Panc1 (cell line): ENCODE data around the gene XRCC2. TPM values are rescaled to one million over a fixed set of nuclear protein-coding genes. Genes with fewer than 3 reads are reported as not detected.

Source experiments
- ATAC-seq: fragments of 200-7000 bp; cut with Tn5 transposase; 2 replicates; pipeline ENCODE4 v1.9.1; 2020; ENCODE audit warnings: mild to moderate bottlenecking, moderate library complexity
- BruUV-seq: library from RNA; stranded (reverse); fragments of 400-500 nt; replicated peaks from 2 replicates; lab custom pipeline; 2021; lab: Mats Ljungman, UMichigan
- CTCF ChIA-PET: fragments of 300-600 bp; sonication (Branson Sonifier 250); formaldehyde crosslinking; loops from one replicate; lab custom pipeline; 2022; ENCODE audit warnings: antibody characterized with exemption; lab: Charles Lee
- POLR2A ChIA-PET: fragments of 300-600 bp; sonication (Branson Sonifier 250); formaldehyde crosslinking; loops from one replicate; lab custom pipeline; 2022; ENCODE audit warnings: antibody characterized with exemption; lab: Charles Lee
- DNase-seq: peaks from one replicate; pipeline ENCODE4 v3.0.0-alpha.2; 2010; ENCODE audit warnings: low read depth, low spot score
- H3K27ac ChIP-seq: 2 replicates; pipeline ENCODE4 v1.5.1; 2011; ENCODE audit warnings: mild to moderate bottlenecking, low read length, inconsistent platforms
- H3K27me3 ChIP-seq: fragments of 200-500 bp; sonication (Bioruptor generic); 2 replicates; pipeline ENCODE4 v1.6.0; 2014; ENCODE audit warnings: low read length, inconsistent platforms; ENCODE audit not compliant: control insufficient read depth, insufficient read depth
- H3K36me3 ChIP-seq: fragments of 200-500 bp; sonication (Bioruptor generic); 2 replicates; pipeline ENCODE4 v1.5.1; 2014; ENCODE audit warnings: inconsistent platforms, mild to moderate bottlenecking, low read length, moderate library complexity; ENCODE audit not compliant: control insufficient read depth, insufficient read depth
- H3K4me1 ChIP-seq: 2 replicates; pipeline ENCODE4 v1.5.1; 2011; ENCODE audit warnings: inconsistent platforms, mild to moderate bottlenecking, low read length, moderate library complexity; ENCODE audit not compliant: control insufficient read depth, insufficient read depth
- H3K4me3 ChIP-seq, 2 experiments: 2 replicates each; pipeline ENCODE4 v1.5.1; 2011 to 2012; ENCODE audit warnings: low read depth in 2 of 2, low read length in 2 of 2, mild to moderate bottlenecking in 2 of 2, inconsistent platforms in 1 of 2, moderate library complexity in 1 of 2
- H3K9me3 ChIP-seq: fragments of 200-500 bp; sonication (Bioruptor generic); 2 replicates; pipeline ENCODE4 v1.5.1; 2014; ENCODE audit warnings: low read depth, mild to moderate bottlenecking, inconsistent platforms, low read length, moderate library complexity; ENCODE audit not compliant: control insufficient read depth, insufficient read depth
- POLR2AphosphoS5 ChIP-seq: IDR thresholded peaks from 2 replicates; pipeline ENCODE4 v1.6.1; 2012; ENCODE audit warnings: mild to moderate bottlenecking, low read depth, low read length, moderate library complexity
- SIN3A ChIP-seq: IDR thresholded peaks from 2 replicates; pipeline ENCODE4 v1.6.1; 2012; ENCODE audit warnings: low read depth, mild to moderate bottlenecking, low read length, moderate library complexity, borderline replicate concordance; ENCODE audit not compliant: insufficient read depth
- TCF7L2 ChIP-seq: IDR thresholded peaks from 2 replicates; pipeline ENCODE4 v1.6.1; 2011; ENCODE audit warnings: mild to moderate bottlenecking, low read depth, low read length, inconsistent platforms
- in situ Hi-C: cut with HindIII; loops from 2 replicates; pipeline ENCODE4 v1.10.0; 2016; ENCODE audit warnings: low sequenced_read_pairs, low pct_unique_long_range_greater_than_20kb
- intact Hi-C: fragments of 100-400 bp; cut with micrococcal nuclease; formaldehyde crosslinking; loops from one replicate; pipeline ENCODE4 v1.10.0; 2022; ENCODE audit not compliant: unreplicated experiment
- total RNA-seq: library from RNA; stranded (reverse); gene quantifications from one replicate; pipeline ENCODE4 v1.2.1, GENCODE V29; 2021; ENCODE audit not compliant: unreplicated experiment
- TF ChIP-seq, protein P1 (sequence below): fragments of 450-650 bp; IDR thresholded peaks from 2 replicates; pipeline ENCODE4 v1.5.1; 2017; ENCODE audit warnings: mild to moderate bottlenecking
- TF ChIP-seq, protein P2 (sequence below), 2 experiments: IDR thresholded peaks; 2 replicates each; pipeline ENCODE4 v1.6.1; 2011 to 2012; ENCODE audit warnings: low read depth in 2 of 2, control low read depth in 1 of 2, low read length in 1 of 2, mild to moderate bottlenecking in 1 of 2, moderate library complexity in 1 of 2; ENCODE audit not compliant: insufficient read depth in 1 of 2

Gene XRCC2
- total RNA-seq, 1 experiment from 2014 or later: 10.3 TPM

DNA sequence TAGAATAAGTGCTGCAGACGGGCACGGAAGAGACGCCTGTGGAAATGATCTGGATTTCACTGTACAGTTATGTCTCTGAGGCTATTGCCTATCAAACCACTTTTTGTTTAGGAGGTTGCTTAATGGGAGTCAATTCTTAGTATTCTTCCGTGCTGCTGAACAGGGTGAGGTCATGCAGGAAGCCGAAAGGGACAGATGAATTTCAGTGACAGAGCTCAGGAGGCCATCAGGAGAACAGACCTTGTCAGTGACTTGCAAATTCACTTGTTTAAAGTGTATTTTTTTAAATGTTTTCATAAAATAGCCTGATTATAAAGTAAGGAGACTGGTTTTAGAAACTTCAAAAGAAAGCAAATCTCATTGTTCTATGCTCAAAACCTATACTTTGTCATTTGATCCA is 58.9 kb downstream of the XRCC2 start:
- Histone ChIP-seq H3K9me3 (no peaks in the 10 kb centered on the region), H3K27me3 (no peaks in the 10 kb centered on the region), H3K4me1 (no peaks in the 10 kb centered on the region; the same call in 1 of the 2 replicates), H3K4me3 (no peak overlapping the region), H3K27ac (no peak overlapping the region), H3K36me3 (no peaks in the 10 kb centered on the region)
- ChIA-PET POLR2A (no interaction called here), CTCF (no interaction called here)
- ATAC-seq (no peak), DNase-seq (peak; percentile 12)
- BruUV-seq: no TSS peak
- in situ Hi-C loops (no loop called here), intact Hi-C loops (no loop called here)
- TF ChIP-seq, protein P1, sequence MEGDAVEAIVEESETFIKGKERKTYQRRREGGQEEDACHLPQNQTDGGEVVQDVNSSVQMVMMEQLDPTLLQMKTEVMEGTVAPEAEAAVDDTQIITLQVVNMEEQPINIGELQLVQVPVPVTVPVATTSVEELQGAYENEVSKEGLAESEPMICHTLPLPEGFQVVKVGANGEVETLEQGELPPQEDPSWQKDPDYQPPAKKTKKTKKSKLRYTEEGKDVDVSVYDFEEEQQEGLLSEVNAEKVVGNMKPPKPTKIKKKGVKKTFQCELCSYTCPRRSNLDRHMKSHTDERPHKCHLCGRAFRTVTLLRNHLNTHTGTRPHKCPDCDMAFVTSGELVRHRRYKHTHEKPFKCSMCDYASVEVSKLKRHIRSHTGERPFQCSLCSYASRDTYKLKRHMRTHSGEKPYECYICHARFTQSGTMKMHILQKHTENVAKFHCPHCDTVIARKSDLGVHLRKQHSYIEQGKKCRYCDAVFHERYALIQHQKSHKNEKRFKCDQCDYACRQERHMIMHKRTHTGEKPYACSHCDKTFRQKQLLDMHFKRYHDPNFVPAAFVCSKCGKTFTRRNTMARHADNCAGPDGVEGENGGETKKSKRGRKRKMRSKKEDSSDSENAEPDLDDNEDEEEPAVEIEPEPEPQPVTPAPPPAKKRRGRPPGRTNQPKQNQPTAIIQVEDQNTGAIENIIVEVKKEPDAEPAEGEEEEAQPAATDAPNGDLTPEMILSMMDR: no peak
- TF ChIP-seq SIN3A (no peak), POLR2AphosphoS5 (no peak), TCF7L2 (no peak)
- TF ChIP-seq, protein P2, sequence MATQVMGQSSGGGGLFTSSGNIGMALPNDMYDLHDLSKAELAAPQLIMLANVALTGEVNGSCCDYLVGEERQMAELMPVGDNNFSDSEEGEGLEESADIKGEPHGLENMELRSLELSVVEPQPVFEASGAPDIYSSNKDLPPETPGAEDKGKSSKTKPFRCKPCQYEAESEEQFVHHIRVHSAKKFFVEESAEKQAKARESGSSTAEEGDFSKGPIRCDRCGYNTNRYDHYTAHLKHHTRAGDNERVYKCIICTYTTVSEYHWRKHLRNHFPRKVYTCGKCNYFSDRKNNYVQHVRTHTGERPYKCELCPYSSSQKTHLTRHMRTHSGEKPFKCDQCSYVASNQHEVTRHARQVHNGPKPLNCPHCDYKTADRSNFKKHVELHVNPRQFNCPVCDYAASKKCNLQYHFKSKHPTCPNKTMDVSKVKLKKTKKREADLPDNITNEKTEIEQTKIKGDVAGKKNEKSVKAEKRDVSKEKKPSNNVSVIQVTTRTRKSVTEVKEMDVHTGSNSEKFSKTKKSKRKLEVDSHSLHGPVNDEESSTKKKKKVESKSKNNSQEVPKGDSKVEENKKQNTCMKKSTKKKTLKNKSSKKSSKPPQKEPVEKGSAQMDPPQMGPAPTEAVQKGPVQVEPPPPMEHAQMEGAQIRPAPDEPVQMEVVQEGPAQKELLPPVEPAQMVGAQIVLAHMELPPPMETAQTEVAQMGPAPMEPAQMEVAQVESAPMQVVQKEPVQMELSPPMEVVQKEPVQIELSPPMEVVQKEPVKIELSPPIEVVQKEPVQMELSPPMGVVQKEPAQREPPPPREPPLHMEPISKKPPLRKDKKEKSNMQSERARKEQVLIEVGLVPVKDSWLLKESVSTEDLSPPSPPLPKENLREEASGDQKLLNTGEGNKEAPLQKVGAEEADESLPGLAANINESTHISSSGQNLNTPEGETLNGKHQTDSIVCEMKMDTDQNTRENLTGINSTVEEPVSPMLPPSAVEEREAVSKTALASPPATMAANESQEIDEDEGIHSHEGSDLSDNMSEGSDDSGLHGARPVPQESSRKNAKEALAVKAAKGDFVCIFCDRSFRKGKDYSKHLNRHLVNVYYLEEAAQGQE (IDR thresholded peaks at IDR 0.05; ENCODE audit: insufficient read depth in 1 of 2, low read depth in 2 of 2, low read length in 1 of 2): no peak

DNA sequence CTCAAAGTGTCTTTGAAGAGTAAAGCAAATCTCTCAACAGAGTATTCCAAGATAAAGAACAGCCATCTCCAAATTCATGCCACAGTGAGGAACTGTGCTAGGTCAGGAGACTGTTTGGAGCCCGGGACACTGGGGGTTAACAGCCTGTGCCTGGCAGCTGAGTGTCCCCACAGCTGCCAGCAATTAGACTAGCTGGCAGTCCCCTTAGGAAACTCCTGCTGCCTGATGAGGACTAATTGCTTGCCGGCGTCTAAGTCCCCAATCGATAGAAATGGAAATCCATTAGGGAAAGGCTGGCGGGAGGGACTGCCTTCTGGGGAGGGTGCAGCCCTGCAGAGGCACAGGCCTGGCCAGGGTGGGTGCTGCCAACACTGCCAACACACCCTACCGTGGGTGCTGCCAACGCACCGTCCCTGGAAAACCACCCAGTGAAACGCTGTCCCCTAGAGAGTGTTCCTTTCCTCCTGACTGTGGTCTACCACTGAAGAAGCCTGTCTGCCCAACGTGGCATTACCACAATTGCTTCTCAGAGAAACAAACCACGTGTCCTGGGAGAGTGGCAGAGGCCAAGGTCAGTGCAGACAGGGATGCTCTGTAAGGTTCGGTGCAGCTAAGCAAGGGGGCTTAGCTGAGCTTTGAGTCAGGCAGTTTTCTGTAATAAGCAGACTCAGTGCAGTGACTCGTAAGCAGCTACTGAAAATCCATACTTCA is 60.8 kb downstream of the XRCC2 start:
- H3K27me3 ChIP-seq: no peaks in the 10 kb centered on the region
- ATAC-seq (peak; percentile 42; the same call in 1 of the 2 replicates), DNase-seq (no peak)
- in situ Hi-C loops (no loop called here), intact Hi-C loops (no loop called here)
- no peaks in the 10 kb centered on the region; the same call in 1 of the 2 replicates for H3K4me1 ChIP-seq
- no peak overlapping the region for H3K27ac ChIP-seq
- no peak overlapping the region for H3K4me3 ChIP-seq
- CTCF ChIA-PET: interaction anchor here (0.7 kb wide), 1 partner anchor 82 kb away, joined by 3 read pairs; no protein-coding TSS in a partner anchor
- H3K36me3 ChIP-seq: no peaks in the 10 kb centered on the region
- BruUV-seq: no TSS peak
- POLR2A ChIA-PET: no interaction called here
- no peaks in the 10 kb centered on the region for H3K9me3 ChIP-seq
- TF ChIP-seq, protein P2 (IDR thresholded peaks at IDR 0.05; ENCODE audit: insufficient read depth in 1 of 2, low read depth in 2 of 2, low read length in 1 of 2): no peak
- TF ChIP-seq POLR2AphosphoS5: no peak
- no peak for TF ChIP-seq TCF7L2
- TF ChIP-seq, protein P1: no peak
- no peak for TF ChIP-seq SIN3A
